Erythroblast (primary cell): ENCODE data around the gene NF2.

Experiments used
- GATA1 ChIP-seq: IDR thresholded peaks from 2 replicates; pipeline ENCODE4 v1.6.1; 2011; ENCODE audit warnings: low read depth, mild to moderate bottlenecking, control low read depth, low read length, moderate library complexity
- POLR2A ChIP-seq: IDR thresholded peaks from 2 replicates; pipeline ENCODE4 v1.6.1; 2011; ENCODE audit warnings: mild to moderate bottlenecking, low read length

GRCh38 chr22:29605527-29605850 lies 2.1 kb downstream of the NF2 start:
- TF ChIP-seq POLR2A: no peak
- TF ChIP-seq GATA1: no peak
